ENCODE data around the gene PKIG. TPM values are rescaled to one million over a fixed set of nuclear protein-coding genes. Genes with fewer than 3 reads are reported as not detected.

PKIG gene
- polyA plus RNA-seq, 1 of the 3 experiments (the other 2 are of a cell fraction), result 92.9 TPM

DNA sequence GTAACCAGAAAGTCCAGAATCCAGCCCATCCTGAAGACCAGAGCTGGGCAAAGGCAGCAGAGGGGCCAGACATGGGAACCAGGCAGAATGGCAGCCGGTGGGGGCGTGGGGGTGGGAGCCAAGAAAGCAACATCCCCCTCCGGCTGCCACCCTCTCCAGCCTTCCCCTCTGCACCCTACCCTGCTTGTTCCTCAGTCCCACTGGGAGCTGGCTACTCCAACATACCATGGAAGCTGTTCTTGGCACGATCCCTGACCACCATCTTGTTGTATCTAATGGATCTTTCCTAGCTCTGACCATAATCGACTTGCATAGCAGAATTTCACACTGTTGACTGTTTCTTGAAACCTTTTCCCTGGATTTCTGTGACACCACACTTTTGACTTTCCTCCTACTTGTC is 38.9 kb downstream of the PKIG start:
- 95% methylated on average over 5 of the region's 5 CpGs for WGBS (ENCODE audit: low lambda C conversion rate)
- Histone ChIP-seq H3K27ac (ENCODE audit: low read depth in 2 of 2, low read length in 1 of 2) (no peak overlapping the region), H3K36me3 (replicated peaks in 1 of 2; ENCODE audit: control insufficient read depth in 1 of 2, insufficient read depth in 2 of 2, low read length in 1 of 2) (peaks cover 12 to 40% of the 10 kb centered on the region in 2 experiments), H3K4me2 (no peak overlapping the region), H3K9me3 (no peaks in the 10 kb centered on the region), H3K79me2 (ENCODE audit: insufficient read depth) (no peaks in the 10 kb centered on the region), H3K9me2 (no peaks in the 10 kb centered on the region), H3K9ac (no peak overlapping the region), H4K20me1 (ENCODE audit: insufficient read depth) (no peaks in the 10 kb centered on the region), H3K4me1 (ENCODE audit: control insufficient read depth in 1 of 2, insufficient read depth in 2 of 2, low read depth in 1 of 2, low read length in 1 of 2) (no peaks in the 10 kb centered on the region), H3F3A (replicated peaks; ENCODE audit: insufficient read depth) (no peaks in the 10 kb centered on the region), H3K4me3 (ENCODE audit: low read depth in 2 of 2, low read length in 1 of 2) (no peak overlapping the region), H3K27me3 (ENCODE audit: insufficient read depth) (no peaks in the 10 kb centered on the region), H2AFZ (ENCODE audit: low read depth) (no peak overlapping the region)
- ChIA-PET POLR2A (no interaction called here), CTCF (interaction anchor here (1.0 to 1.3 kb wide), 2 partner anchors 11 kb away, joined by 3 to 4 read pairs; no protein-coding TSS in a partner anchor)
- TF ChIP-seq NRF1 (IDR thresholded peaks at IDR 0.05; ENCODE audit: low read depth, low read length), result no peak
- TF ChIP-seq RAD21 (IDR thresholded peaks at IDR 0.05; ENCODE audit: low read length), result no peak
- TF ChIP-seq TAF1 (IDR thresholded peaks at IDR 0.05; ENCODE audit: borderline replicate concordance, low read depth, low read length), result no peak
- TF ChIP-seq SMC3 (IDR thresholded peaks at IDR 0.05; ENCODE audit: low read depth, low read length), result no peak
- no peak for TF ChIP-seq CHD2 (IDR thresholded peaks at IDR 0.05; ENCODE audit: low read length, partially characterized antibody)
- TF ChIP-seq GATA2 (CRISPR knock-in tag; IDR thresholded peaks at IDR 0.05), result no peak
- TF ChIP-seq RXRA (IDR thresholded peaks at IDR 0.05; ENCODE audit: borderline replicate concordance, low read depth), result no peak
- no peak for TF ChIP-seq YY1 (IDR thresholded peaks at IDR 0.05; ENCODE audit: low read depth)
- no peak for TF ChIP-seq RFX5 (IDR thresholded peaks at IDR 0.05; ENCODE audit: low read length)
- no peak for DNase-seq

DNA sequence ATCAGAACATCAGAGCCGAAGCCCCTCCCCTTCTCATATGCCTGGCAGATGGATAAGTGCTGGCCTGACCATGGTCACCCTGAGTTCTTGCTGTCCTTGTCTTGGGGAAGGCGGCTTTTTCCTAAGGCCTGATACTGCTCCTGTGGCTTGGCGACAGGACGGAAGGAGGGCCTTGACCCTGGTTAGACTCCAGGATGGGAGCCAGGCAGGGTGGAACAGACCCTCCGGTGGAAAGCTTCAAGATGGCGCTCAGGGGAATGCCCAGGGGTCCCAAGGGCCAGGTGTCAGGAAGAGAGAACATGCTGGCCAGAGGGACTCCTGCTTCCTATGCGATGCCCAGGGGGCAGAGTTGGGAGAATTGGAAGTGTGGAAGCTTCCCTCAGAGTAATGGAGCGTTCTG is 39.6 kb downstream of the PKIG start:
- Histone ChIP-seq H3K79me2 (ENCODE audit: insufficient read depth) (no peaks in the 10 kb centered on the region), H3K9me3 (no peaks in the 10 kb centered on the region), H3K36me3 (replicated peaks in 1 of 2; ENCODE audit: control insufficient read depth in 1 of 2, insufficient read depth in 2 of 2, low read length in 1 of 2) (peaks cover 12 to 34% of the 10 kb centered on the region in 2 experiments), H4K20me1 (ENCODE audit: insufficient read depth) (no peaks in the 10 kb centered on the region), H3K4me3 (ENCODE audit: low read depth in 2 of 2, low read length in 1 of 2) (no peak overlapping the region), H3F3A (replicated peaks; ENCODE audit: insufficient read depth) (no peaks in the 10 kb centered on the region), H3K4me2 (no peak overlapping the region), H3K4me1 (ENCODE audit: control insufficient read depth in 1 of 2, insufficient read depth in 2 of 2, low read depth in 1 of 2, low read length in 1 of 2) (no peaks in the 10 kb centered on the region), H3K27me3 (ENCODE audit: insufficient read depth) (no peaks in the 10 kb centered on the region), H3K9me2 (no peaks in the 10 kb centered on the region), H3K27ac (ENCODE audit: low read depth in 2 of 2, low read length in 1 of 2) (no peak overlapping the region), H3K9ac (no peak overlapping the region), H2AFZ (ENCODE audit: low read depth) (no peak overlapping the region)
- POLR2A ChIA-PET, result no interaction called here
- 98% methylated on average over 6 of the region's 8 CpGs for WGBS (ENCODE audit: low lambda C conversion rate)
- TF ChIP-seq RAD21 (IDR thresholded peaks at IDR 0.05; ENCODE audit: low read length) (no peak), JUND (IDR thresholded peaks at IDR 0.05) (no peak), EP300 (IDR thresholded peaks at IDR 0.05; ENCODE audit: borderline replicate concordance in 1 of 2, low read depth in 1 of 2, low read length in 1 of 2) (no peak), MEF2A (IDR thresholded peaks at IDR 0.05; ENCODE audit: borderline replicate concordance, low read depth) (no peak), YY1 (IDR thresholded peaks at IDR 0.05; ENCODE audit: low read depth) (no peak), TEAD4 (IDR thresholded peaks at IDR 0.05; ENCODE audit: borderline replicate concordance, insufficient read depth) (no peak), GABPA (IDR thresholded peaks at IDR 0.05; ENCODE audit: low read depth) (no peak), MXI1 (IDR thresholded peaks at IDR 0.05; ENCODE audit: low read depth, low read length) (no peak), SMC3 (IDR thresholded peaks at IDR 0.05; ENCODE audit: low read depth, low read length) (no peak), RFX5 (IDR thresholded peaks at IDR 0.05; ENCODE audit: low read length) (no peak)
- TF ChIP-seq, protein P1, sequence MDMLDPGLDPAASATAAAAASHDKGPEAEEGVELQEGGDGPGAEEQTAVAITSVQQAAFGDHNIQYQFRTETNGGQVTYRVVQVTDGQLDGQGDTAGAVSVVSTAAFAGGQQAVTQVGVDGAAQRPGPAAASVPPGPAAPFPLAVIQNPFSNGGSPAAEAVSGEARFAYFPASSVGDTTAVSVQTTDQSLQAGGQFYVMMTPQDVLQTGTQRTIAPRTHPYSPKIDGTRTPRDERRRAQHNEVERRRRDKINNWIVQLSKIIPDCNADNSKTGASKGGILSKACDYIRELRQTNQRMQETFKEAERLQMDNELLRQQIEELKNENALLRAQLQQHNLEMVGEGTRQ (IDR thresholded peaks at IDR 0.05; ENCODE audit: borderline replicate concordance, low read depth, low read length), result no peak
- TF ChIP-seq, protein P2, sequence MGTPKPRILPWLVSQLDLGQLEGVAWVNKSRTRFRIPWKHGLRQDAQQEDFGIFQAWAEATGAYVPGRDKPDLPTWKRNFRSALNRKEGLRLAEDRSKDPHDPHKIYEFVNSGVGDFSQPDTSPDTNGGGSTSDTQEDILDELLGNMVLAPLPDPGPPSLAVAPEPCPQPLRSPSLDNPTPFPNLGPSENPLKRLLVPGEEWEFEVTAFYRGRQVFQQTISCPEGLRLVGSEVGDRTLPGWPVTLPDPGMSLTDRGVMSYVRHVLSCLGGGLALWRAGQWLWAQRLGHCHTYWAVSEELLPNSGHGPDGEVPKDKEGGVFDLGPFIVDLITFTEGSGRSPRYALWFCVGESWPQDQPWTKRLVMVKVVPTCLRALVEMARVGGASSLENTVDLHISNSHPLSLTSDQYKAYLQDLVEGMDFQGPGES (IDR thresholded peaks at IDR 0.05; ENCODE audit: low read depth, low read length), result no peak
- TF ChIP-seq, protein P3, sequence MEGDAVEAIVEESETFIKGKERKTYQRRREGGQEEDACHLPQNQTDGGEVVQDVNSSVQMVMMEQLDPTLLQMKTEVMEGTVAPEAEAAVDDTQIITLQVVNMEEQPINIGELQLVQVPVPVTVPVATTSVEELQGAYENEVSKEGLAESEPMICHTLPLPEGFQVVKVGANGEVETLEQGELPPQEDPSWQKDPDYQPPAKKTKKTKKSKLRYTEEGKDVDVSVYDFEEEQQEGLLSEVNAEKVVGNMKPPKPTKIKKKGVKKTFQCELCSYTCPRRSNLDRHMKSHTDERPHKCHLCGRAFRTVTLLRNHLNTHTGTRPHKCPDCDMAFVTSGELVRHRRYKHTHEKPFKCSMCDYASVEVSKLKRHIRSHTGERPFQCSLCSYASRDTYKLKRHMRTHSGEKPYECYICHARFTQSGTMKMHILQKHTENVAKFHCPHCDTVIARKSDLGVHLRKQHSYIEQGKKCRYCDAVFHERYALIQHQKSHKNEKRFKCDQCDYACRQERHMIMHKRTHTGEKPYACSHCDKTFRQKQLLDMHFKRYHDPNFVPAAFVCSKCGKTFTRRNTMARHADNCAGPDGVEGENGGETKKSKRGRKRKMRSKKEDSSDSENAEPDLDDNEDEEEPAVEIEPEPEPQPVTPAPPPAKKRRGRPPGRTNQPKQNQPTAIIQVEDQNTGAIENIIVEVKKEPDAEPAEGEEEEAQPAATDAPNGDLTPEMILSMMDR (IDR thresholded peaks at IDR 0.05), result no peak
- TF ChIP-seq, protein P4, sequence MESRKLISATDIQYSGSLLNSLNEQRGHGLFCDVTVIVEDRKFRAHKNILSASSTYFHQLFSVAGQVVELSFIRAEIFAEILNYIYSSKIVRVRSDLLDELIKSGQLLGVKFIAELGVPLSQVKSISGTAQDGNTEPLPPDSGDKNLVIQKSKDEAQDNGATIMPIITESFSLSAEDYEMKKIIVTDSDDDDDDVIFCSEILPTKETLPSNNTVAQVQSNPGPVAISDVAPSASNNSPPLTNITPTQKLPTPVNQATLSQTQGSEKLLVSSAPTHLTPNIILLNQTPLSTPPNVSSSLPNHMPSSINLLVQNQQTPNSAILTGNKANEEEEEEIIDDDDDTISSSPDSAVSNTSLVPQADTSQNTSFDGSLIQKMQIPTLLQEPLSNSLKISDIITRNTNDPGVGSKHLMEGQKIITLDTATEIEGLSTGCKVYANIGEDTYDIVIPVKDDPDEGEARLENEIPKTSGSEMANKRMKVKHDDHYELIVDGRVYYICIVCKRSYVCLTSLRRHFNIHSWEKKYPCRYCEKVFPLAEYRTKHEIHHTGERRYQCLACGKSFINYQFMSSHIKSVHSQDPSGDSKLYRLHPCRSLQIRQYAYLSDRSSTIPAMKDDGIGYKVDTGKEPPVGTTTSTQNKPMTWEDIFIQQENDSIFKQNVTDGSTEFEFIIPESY (IDR thresholded peaks at IDR 0.05; ENCODE audit: borderline replicate concordance, low read depth), result no peak
- TF ChIP-seq, protein P5, sequence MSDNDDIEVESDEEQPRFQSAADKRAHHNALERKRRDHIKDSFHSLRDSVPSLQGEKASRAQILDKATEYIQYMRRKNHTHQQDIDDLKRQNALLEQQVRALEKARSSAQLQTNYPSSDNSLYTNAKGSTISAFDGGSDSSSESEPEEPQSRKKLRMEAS (IDR thresholded peaks at IDR 0.05; ENCODE audit: low read depth), result no peak
- DNase-seq, result no peak
- CTCF ChIA-PET, result interaction anchor here (1.0 to 1.3 kb wide), 2 partner anchors 10 to 12 kb away, joined by 3 to 4 read pairs; no protein-coding TSS in a partner anchor
